Measurements from ENCODE around the gene CBX2.

The CBX2 gene

GRCh38 chr17:79789943-79790804, 12.2 kb downstream of the CBX2 start:
- no peak for DNase-seq

- no peak for DNase-seq
These were observed 13.1 kb downstream of the CBX2 start for GRCh38 chr17:79790805-79791734.

GRCh38 chr17:79791735-79792161, 13.8 kb downstream of the CBX2 start:
- no peak for DNase-seq

- no peak for DNase-seq
These were observed 14.5 kb downstream of the CBX2 start for GRCh38 chr17:79792341-79792871.

- DNase-seq, result no peak
These were observed 15.3 kb downstream of the CBX2 start for GRCh38 chr17:79792984-79793923.

- no peak for DNase-seq
These were observed 16.0 kb downstream of the CBX2 start for GRCh38 chr17:79793924-79794304.

GRCh38 chr17:79794659-79795511, 16.9 kb downstream of the CBX2 start:
- DNase-seq, result no peak

- DNase-seq, result no peak
These were observed 18.0 kb downstream of the CBX2 start for GRCh38 chr17:79795795-79796443.

- DNase-seq, result no peak
These were observed 18.5 kb downstream of the CBX2 start for GRCh38 chr17:79796444-79796762.

GRCh38 chr17:79796763-79797491, 19.0 kb downstream of the CBX2 start, which contains the start of gene CBX8:
TSS of gene CBX8 (minus strand) at chr17:79797077. CDS start at chr17:79796998, 79 bp downstream.
- peak; percentile 99 for DNase-seq

- no peak for DNase-seq
These were observed 19.7 kb downstream of the CBX2 start for GRCh38 chr17:79797492-79798298.

- no peak for DNase-seq
These were observed 20.6 kb downstream of the CBX2 start for GRCh38 chr17:79798299-79799173.

GRCh38 chr17:79799174-79799537, 21.2 kb downstream of the CBX2 start:
- no peak for DNase-seq

- no peak for DNase-seq
These were observed 21.8 kb downstream of the CBX2 start for GRCh38 chr17:79799538-79800324.

GRCh38 chr17:79800325-79801155, 22.6 kb downstream of the CBX2 start:
- DNase-seq, result no peak

Data from SHP77 treated with DMSO at 0.1 percent for 48 hours (cell line).